Measurements from ENCODE around the gene WDR81.
A peak's percentile ranks its signal among the peaks of the same experiment; 100 is the strongest.
"Not testable (repeated sequence)": the region's sequence is repeated elsewhere in the genome, so short reads cannot be mapped to it uniquely, and the experiment has no call there.

WDR81 gene

GRCh38 chr17:1724351-1724868, at the start of gene WDR81:
TSS of gene WDR81 (plus strand) at chr17:1724704. CDS start at chr17:1724960, 256 bp downstream.
- DNase-seq (ENCODE audit: low spot score): no peak

DNA sequence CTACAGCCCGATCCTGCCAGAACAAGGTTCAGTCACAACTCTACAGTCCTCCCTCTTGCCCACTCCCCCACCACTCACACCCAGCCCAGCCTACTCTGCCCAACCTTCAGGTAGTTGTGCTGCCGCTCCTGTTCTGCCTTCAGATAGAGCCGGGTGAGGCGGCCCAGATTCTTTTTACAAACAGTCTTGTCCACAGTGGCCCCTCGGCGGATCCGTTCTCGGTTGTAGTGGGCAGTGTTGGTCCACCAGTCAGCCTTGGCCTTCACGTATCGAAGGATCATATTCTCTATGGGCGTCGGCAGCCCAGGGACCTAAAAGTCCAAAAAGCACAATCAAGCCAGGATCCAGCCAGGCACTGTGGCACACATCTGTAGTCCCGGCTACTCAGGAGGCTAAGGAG, 48.1 kb upstream of the WDR81 start:
- DNase-seq (ENCODE audit: low spot score): no peak

DNA sequence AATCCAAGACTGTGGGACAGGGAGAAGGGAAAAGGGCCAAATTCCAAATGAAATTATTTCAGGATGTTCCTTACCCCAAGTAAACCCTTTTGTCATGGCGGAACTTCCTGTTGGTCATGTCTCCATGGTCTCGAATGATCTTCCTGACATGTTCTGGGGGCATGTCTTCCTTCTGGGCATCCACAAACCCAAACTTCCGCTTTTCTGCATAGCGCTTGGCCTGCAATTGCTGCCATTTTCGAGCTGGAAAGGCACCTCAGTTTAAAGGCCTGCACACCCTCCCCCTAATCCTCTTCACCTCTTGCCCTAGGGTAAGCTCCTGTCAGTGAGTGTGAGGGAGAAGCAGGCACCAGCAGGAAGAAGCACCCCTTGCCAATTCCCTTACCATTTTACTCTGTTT, 41.0 kb upstream of the WDR81 start:
- no peak for DNase-seq (ENCODE audit: low spot score)

GRCh38 chr17:1684378-1685189, 39.9 kb upstream of the WDR81 start, which contains the start of gene PRPF8:
TSS of gene PRPF8 (minus strand) at chr17:1684867. CDS start at chr17:1684571, 296 bp downstream.
- peak; percentile 99 for DNase-seq (ENCODE audit: low spot score)

GRCh38 chr17:1686086-1686485, 38.4 kb upstream of the WDR81 start:
- no peak for DNase-seq (ENCODE audit: low spot score)

GRCh38 chr17:1688405-1688804, 36.1 kb upstream of the WDR81 start:
- not testable (repeated sequence) for DNase-seq (ENCODE audit: low spot score)

DNA sequence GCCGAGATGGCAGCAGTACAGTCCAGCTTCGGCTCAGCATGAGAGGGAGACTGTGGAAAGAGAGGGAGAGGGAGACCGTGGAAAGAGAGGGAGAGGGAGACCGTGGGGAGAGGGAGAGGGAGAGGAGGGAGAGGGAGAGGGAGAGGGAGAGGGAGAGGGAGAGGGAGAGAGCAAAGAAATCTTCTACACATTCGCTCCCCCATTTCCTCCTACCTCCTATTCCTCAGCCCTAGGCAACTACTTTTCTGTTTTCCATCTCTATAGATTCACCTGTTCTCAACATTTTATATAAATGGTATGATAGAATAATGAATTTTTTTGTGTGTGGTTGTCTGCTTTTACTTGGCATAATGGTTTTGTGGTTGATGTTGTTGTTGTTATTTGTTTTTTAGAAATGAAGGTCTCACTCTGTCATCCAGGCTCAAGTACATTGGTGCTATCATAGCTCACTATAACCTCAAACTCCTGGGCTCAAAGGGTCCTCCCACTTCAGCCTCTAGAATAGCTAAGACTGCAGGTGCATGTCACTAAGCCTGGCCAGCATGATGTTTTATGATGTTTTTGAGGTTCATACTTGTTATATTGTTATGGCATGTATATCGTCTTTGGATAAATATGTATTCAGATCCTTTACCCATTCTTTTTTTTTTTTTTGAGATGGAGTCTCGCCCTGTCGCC, 33.8 kb upstream of the WDR81 start:
- DNase-seq (ENCODE audit: low spot score): no peak

DNA sequence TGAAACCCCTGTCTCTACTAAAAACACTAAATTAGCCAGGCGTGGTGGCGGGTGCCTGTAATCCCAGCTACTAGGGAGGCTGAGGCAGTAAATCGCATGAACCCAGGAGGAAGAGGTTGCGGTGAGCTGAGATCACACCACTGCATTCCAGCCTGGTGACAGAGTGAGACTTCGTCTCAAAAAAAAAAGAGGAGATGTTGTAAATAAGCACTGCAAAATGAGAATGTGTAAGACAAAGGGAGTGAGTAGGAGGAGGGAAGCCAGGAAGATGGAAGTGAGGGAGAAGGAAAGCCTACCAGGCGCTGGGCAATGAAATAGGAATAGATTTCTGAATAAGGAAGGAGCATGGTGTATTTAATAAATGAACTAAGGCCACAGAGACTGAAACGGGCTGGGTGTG, 31.2 kb upstream of the WDR81 start:
- no peak for DNase-seq (ENCODE audit: low spot score)

- no peak for DNase-seq (ENCODE audit: low spot score)
Measured at GRCh38 chr17:1695365-1695764, 29.1 kb upstream of the WDR81 start.

- DNase-seq (ENCODE audit: low spot score): no peak
Measured at GRCh38 chr17:1697681-1698080, 26.8 kb upstream of the WDR81 start.

DNA sequence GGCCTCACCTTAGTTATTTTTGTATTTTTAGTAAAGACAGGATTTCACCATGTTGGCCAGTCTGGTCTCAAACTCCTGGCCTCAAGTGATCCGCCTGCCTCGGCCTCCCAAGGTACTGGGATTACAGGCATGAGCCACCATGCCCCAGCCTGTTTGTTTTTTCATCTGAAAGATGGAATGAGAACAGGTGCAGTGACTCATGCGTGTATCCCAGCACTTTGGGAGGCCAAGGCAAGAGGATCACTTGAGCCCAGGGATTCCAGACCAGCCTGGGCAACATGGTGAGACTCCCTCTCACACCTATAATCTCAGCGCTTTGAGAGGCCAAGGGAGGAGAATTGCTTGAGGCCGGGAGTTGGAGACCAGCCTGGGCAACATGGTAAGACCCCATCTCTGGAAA, 24.6 kb upstream of the WDR81 start:
- not testable (repeated sequence) for DNase-seq (ENCODE audit: low spot score)

- no peak for DNase-seq (ENCODE audit: low spot score)
Measured at GRCh38 chr17:1703063-1703462, 21.4 kb upstream of the WDR81 start.

GRCh38 chr17:1705004-1705403, 19.5 kb upstream of the WDR81 start:
- DNase-seq (ENCODE audit: low spot score): no peak

- no peak for DNase-seq (ENCODE audit: low spot score)
Measured at GRCh38 chr17:1707107-1707506, 17.4 kb upstream of the WDR81 start.

DNA sequence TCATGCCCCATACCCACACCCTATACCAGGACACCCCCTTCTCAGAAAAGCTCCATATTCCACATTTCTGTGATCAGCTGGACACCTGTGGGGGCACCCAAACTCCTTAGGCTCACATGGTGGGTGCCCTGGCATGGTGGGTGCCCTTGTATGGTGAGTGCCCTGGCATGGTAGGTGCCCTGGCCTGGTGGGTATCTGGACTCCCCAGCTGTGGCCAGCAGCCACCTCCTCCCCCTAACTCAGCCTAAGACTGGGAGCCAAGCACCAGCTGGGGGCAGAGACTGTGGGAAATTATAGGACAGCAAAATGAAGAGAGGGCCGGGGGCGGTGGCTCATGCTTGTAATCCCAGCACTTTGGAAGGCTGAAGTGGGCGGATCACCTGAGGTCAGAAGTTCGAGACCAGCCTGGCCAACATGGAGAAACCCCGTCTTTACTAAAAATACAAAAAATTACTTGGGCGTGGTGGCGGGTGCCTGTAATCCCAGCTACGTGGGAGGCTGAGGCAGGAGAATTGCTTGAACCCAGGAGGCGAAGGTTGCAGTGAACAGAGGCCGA, 15.6 kb upstream of the WDR81 start:
- not testable (repeated sequence) for DNase-seq (ENCODE audit: low spot score)

- no peak for DNase-seq (ENCODE audit: low spot score)
Measured at GRCh38 chr17:1709403-1709951, 15.0 kb upstream of the WDR81 start.

DNA sequence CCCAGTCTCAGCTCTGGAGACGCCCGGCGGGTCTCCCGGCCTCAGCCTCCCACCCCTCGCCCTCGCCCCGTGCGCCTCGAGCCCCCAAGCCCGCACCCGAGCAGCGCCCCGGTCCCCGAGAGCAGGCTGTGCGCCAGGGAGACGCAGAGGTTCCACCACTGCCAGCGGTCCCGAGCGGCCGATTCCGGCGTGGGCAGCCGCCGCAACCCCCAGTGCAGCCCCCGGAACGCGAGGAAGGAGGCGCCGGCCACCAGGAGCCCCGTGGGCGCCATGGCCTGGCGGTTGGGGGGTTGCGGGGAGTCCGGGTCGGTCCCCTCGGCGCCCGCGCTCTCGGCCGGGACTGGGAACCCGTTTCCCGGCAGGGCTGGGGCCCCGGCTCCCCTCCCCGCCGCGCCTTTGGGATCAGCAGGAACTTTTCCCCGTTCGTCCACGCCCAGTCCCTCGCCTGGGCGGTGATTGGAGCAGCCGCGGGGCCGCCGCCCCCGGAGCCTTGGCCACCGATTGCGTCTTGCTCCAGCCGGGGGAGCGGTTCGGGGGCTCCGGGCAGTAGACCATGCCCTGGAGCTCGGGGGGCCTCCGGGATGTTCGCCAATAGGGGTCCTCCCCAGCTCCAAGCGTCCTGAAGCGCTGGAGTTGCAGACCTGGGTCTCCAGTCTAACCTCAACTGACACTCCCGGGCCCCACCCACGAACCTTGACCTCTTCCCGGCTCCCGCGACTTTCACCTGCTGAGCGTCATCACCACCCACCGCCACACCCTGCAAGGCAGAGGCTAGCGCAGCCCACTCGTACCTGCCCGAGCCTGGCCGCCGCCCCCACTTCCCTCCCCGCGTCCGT, 14.3 kb upstream of the WDR81 start, which contains the start of gene TLCD2:
Gene TLCD2, minus strand, starts transcription at position 407 of the 836 bp plus-strand sequence. Its CDS starts 135 bp downstream, at position 272.
- DNase-seq (ENCODE audit: low spot score): no peak

DNA sequence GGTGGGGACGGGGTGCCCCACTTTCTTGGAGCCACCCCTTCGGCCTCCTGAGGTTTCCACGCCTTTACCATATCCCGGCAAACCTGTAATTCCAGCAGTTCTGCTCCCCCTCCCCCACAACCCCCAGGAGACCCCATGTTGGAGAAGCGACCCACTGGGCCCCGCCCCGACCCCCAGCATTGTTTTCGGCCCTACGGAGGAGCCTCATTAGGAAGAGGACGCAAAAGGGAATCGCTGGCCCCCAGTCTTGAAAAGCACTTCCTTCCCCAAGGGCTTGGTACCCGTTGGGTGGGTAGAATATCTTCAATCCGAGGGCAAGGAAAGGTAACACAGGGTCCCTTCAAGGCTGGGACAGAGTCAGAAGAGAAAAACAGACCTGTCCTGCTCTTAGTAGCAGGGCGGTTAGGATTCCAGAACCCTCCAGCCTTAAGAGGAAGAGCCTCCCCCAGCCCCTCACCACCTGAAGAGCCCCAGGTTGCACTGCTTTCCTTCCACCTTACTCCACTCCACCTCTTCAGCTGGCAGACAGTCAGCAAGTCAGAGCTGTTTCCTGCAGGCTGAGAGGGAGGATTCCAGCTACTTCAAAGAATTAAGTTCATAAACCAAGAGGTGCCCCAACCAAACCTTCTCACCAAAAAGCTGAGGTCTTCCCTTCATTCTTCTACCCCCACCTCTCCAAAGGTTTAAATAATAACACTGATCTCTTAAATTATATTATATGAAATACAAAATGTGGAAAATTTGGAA, 13.5 kb upstream of the WDR81 start:
- DNase-seq (ENCODE audit: low spot score): no peak

GRCh38 chr17:1711804-1712203, 12.7 kb upstream of the WDR81 start:
- DNase-seq (ENCODE audit: low spot score): no peak

GRCh38 chr17:1712271-1712670, 12.2 kb upstream of the WDR81 start:
- no peak for DNase-seq (ENCODE audit: low spot score)
